Measurements from ENCODE around the gene HDAC4.

HDAC4 gene

GRCh38 chr2:239202836-239203235 lies 198.0 kb downstream of the HDAC4 start:
- no peak for TF ChIP-seq CTCF (IDR thresholded peaks at IDR 0.05; ENCODE audit: extremely low read depth, insufficient read depth, missing control alignments)
- in situ Hi-C loops (cut with MboI; ENCODE audit: low pct_unique_long_range_greater_than_20kb, low sequenced_read_pairs, unreplicated experiment) = no loop called here
- no peak for DNase-seq (ENCODE audit: low spot score)

DNA sequence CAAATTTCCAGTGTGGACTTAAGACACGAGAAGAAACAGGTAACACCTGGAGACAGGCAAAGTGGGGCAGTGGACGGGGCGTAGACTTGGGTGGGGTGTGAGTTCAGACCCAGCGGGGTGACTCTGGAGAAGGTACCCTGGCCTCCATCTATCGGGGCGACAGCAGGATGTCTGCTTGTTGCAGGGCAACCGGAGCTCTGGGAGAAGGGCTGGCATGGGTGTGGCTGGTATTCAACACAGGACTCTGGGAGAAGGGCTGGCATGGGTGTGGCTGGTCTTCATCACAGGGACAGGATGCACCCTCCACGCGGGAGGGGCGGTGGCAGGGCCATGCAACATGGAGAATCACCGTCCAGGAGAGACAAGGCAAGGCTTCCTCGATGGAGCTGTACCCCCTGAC lies 198.5 kb downstream of the HDAC4 start:
- no peak for DNase-seq (ENCODE audit: low spot score)
- no peak for TF ChIP-seq CTCF (IDR thresholded peaks at IDR 0.05; ENCODE audit: extremely low read depth, insufficient read depth, missing control alignments)
- in situ Hi-C loops (cut with MboI; ENCODE audit: low pct_unique_long_range_greater_than_20kb, low sequenced_read_pairs, unreplicated experiment) = no loop called here

- TF ChIP-seq CTCF (IDR thresholded peaks at IDR 0.05; ENCODE audit: extremely low read depth, insufficient read depth, missing control alignments) = no peak
Observed at GRCh38 chr2:239201884-239202283, 198.9 kb downstream of the HDAC4 start.

DNA sequence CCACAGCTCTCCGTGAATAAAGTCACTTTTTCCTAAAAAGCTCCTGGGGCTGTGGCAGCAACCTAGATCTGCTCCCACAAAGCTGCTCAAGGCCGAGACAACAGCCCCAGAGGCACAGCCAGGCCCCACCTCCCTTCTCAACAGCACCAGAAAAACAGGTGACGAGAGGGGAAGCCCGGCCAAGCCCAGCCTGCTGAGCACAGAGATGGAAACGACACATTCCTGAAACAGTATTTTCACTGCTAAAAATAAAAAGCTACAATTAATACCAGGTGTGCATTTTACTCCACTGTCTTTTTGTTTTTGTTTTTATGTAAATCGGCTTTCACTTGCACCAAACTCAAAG lies 199.3 kb downstream of the HDAC4 start:
- in situ Hi-C loops (cut with MboI; ENCODE audit: low pct_unique_long_range_greater_than_20kb, low sequenced_read_pairs, unreplicated experiment) = no loop called here
- DNase-seq (ENCODE audit: low spot score) = peak; percentile 41
- no peak for TF ChIP-seq CTCF (IDR thresholded peaks at IDR 0.05; ENCODE audit: extremely low read depth, insufficient read depth, missing control alignments)

More at GRCh38 chr2:239201884-239202283, 198.9 kb downstream of the HDAC4 start:
- DNase-seq (ENCODE audit: low spot score) = no peak
- in situ Hi-C loops (cut with MboI; ENCODE audit: low pct_unique_long_range_greater_than_20kb, low sequenced_read_pairs, unreplicated experiment) = no loop called here

GRCh38 chr2:239200646-239201530 lies 199.9 kb downstream of the HDAC4 start:
- no peak for TF ChIP-seq CTCF (IDR thresholded peaks at IDR 0.05; ENCODE audit: extremely low read depth, insufficient read depth, missing control alignments)
- in situ Hi-C loops (cut with MboI; ENCODE audit: low pct_unique_long_range_greater_than_20kb, low sequenced_read_pairs, unreplicated experiment) = no loop called here
- no peak for DNase-seq (ENCODE audit: low spot score)

DNA sequence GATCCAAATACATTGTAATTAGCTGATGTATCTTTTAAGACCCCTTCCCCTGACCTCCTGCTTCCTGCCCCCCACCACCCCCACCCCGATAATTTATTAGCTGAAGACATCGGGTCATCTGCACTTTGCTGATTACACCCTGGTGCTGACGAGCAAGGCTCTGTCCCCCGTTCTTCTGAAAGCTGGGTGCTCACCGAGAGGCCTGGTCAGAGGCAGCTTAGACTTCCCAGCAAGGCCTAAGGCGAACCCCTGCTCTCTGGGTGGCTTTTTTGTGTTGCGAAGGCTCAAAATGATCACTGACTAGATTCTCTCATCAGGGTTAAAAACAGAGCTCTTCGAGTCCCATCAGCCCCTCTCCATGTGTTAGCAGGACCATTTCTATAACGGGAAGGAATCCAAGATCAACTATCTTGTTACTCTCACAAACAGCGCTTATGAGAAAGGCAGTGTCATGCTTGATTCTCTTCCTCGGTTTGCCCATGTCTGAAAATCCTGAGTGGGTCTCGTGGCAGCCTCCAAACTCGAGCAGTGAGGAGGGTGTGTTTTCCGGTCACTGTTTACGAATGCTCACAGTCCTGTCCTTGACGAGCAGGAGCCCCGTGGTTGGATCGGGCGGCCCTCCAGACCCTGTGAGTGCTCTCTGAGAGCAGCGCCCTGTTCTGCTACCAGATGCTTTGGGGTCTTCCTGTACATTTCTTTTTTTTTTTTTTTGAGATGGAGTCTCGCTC lies 201.6 kb downstream of the HDAC4 start:
- in situ Hi-C loops (cut with MboI; ENCODE audit: low pct_unique_long_range_greater_than_20kb, low sequenced_read_pairs, unreplicated experiment) = no loop called here
- no peak for DNase-seq (ENCODE audit: low spot score)
- no peak for TF ChIP-seq CTCF (IDR thresholded peaks at IDR 0.05; ENCODE audit: extremely low read depth, insufficient read depth, missing control alignments)

All from GM13977 (cell line).